GM18873 (cell line): ENCODE measurements around the gene SLC5A8.
"Not testable (repeated sequence)": the region's sequence is repeated elsewhere in the genome, so short reads cannot be mapped to it uniquely, and the experiment has no call there.

ENCODE experiments used
- ATAC-seq: cut with Tn5 transposase; IDR thresholded peaks from one replicate; pipeline ENCODE4 v1.9.1; 2021; ENCODE audit warnings: mild to moderate bottlenecking, moderate library complexity, moderate number of reproducible peaks; ENCODE audit not compliant: unreplicated experiment, low FRiP score

SLC5A8 gene

GRCh38 chr12:101173197-101173749, 36.8 kb downstream of the SLC5A8 start:
- no peak for ATAC-seq

- no peak for ATAC-seq
Measured at GRCh38 chr12:101172316-101172715, 37.7 kb downstream of the SLC5A8 start.

DNA sequence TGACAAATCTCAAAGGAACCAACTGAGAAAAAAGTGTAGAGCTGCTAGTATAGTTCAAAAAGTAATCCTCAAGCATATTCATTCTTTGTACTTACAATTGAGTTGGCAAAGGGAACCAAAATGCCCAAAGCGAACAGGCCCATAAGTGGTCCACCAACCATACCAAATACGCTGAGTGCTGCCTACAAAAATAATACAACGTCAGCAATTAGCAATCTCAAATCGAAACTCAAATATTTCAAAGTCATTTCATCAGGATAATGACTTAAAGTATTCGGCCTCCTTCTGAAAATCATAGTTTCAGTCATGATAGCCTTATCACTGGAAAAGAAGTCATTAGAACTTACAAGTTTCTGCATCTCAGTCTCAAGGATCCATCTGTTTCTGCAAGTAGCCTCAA, 42.0 kb downstream of the SLC5A8 start:
- ATAC-seq, result no peak

DNA sequence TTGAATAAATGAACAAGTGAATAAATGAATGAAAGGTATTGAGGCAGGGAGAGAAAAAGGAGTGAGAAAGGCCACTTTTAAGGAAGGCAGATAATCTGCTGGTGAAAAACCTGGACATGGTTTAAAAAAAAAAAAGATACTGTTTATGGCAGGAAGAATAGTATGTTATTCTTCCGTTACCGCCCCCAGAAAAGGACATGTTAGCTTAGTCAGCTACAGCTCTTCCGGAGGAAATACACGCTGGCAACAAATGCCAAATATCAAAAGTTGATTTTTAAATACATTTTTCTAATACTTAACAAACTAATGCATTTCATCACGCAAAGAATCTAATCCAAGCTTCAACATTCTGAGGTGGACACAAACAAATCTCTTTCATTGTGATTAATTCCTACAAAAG, 43.2 kb downstream of the SLC5A8 start:
- ATAC-seq, result no peak

GRCh38 chr12:101165319-101165718, 44.7 kb downstream of the SLC5A8 start:
- ATAC-seq, result no peak

- ATAC-seq, result not testable (repeated sequence)
Measured at GRCh38 chr12:101145777-101146431, 64.1 kb downstream of the SLC5A8 start.

- no peak for ATAC-seq
Measured at GRCh38 chr12:101127521-101128219, 82.4 kb downstream of the SLC5A8 start.

GRCh38 chr12:101117842-101118241, 92.2 kb downstream of the SLC5A8 start:
- no peak for ATAC-seq

GRCh38 chr12:101116911-101117310, 93.1 kb downstream of the SLC5A8 start:
- ATAC-seq, result no peak

- ATAC-seq, result no peak
Measured at GRCh38 chr12:101115326-101115725, 94.7 kb downstream of the SLC5A8 start.

DNA sequence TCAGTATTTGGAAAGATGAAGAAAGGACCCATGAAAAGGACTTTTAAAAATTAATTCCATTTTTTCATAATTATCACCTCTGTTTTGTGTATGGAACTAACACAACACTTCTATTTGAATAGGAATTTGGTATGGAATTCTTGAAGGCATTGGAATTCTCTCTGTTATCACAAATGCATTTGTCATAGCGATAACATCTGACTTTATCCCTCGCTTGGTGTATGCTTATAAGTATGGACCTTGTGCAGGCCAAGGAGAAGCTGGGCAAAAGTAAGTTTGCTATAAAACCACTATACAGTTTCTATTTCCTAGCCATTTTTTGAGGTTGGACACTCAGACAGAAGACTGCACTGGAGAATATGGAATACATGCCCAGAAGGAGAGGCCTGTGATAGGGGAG, 98.6 kb downstream of the SLC5A8 start:
- no peak for ATAC-seq

DNA sequence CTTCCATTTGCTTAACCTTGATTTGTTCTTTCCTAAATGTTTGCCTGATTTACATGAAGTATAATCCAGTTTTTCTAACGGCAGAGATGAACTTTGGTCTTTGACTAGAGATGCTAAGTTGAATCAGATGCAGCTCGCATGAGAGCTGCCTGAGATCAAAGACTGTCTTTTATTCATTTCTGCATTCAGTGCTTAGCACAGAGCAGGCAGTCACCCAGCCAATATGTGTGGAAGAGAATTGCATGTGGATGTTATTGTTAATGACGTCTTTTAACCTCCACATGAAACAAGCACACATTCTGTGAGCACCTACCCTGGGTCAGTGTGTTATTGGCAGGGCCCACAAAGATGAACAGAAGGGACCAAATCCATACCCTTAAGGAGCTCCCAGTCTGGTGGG, 99.2 kb downstream of the SLC5A8 start:
- ATAC-seq, result no peak

GRCh38 chr12:101108130-101108529, 101.9 kb downstream of the SLC5A8 start:
- ATAC-seq, result no peak

DNA sequence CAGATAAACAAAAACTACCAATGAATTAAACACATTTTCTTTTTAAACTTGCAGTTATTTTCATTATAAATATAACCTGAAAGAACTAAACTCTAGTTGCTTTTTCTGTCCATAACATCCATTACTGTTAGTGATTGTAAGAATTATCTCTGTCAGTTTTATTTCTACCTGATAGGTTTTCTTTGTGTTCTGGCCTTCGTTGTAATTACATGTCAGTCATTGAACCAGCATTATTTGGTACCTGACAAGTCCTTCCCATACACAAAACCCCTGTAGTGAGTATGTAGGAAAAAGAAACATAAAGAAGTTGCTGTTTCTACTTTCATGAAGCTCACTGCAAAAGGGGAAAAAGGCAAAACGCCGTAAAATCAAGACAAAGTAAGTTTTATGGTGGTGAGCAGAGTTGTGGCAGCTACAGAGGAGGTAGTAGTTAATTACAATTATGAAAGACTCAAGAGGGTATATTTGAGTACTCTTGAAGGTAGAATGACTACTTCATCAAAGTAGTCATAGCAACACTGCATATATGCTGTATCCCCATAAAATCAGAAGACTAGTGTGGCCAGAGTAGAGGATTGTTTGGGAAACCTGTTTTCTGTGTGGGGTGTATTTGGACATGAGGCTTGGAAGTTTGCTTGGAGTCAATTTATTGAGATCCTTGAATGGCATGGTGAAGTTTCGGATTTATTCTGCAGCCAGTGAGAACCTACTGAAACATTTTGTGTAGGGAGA, 102.8 kb downstream of the SLC5A8 start:
- ATAC-seq, result no peak
